Activated CD4-positive, alpha-beta T cell treated with anti-CD3 and anti-CD28 coated beads, Interleukin-10, Interleukin-2, amounts not matched to agents 100 ng/mL and 50 ng/mL, durations not matched to agents 16 hours and 8 hours (primary cell): ENCODE results near the gene ERLEC1.
A peak's percentile ranks its signal among the peaks of the same experiment; 100 is the strongest.
"Not testable (repeated sequence)": the region's sequence is repeated elsewhere in the genome, so short reads cannot be mapped to it uniquely, and the experiment has no call there.

Experiments used
- DNase-seq: peaks from one replicate; pipeline ENCODE4 v3.0.0-alpha.2; 2020

The ERLEC1 gene

DNA sequence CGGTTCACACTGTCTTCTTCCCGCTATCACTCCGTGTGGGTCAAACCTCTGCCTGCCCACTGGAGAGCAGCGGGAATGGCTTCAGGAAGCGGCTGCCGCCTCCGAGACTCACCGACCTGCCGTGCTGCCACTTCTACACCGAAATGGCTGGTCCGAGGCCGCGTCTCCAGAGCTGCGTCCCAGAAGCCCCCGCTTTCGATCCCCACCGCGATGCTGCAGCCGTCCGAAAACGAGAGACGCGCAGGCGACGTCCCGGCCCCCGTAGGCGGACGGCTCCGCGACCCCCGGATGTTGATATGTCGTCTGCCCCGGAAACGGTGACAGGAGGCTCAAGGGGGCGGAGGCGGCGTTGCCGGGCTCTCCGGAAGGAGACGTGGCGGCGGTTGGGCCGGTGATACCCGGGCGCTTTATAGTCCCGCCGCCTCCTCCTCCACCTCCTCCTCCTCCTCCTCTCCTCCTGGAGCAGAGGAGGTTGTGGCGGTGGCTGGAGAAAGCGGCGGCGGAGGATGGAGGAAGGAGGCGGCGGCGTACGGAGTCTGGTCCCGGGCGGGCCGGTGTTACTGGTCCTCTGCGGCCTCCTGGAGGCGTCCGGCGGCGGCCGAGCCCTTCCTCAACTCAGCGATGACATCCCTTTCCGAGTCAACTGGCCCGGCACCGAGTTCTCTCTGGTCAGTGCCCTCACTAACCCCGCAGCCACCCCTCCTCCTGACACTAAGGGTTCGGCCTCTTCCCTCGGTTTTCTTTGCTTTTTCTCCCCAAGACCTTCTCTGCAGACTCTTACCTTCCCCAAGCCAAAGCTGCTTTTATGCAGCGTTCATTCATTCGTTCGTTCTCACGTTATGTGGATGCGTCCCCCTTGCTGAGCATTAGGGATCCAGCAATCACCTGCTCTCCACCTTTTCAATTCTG is at the start of gene ERLEC1, which contains the start of gene ASB3:
ERLEC1 (plus strand) TSS at position 340 of the 909 bp plus-strand sequence; CDS start at position 507, 167 bp downstream.
ASB3 (minus strand) TSS at position 249 of the 909 bp plus-strand sequence. CDS start 21,381 bp downstream, outside the sequence.
- peak; percentile 95 for DNase-seq

- DNase-seq, result no peak
These were observed 49.8 kb upstream of the ERLEC1 start for GRCh38 chr2:53737091-53737490.

DNA sequence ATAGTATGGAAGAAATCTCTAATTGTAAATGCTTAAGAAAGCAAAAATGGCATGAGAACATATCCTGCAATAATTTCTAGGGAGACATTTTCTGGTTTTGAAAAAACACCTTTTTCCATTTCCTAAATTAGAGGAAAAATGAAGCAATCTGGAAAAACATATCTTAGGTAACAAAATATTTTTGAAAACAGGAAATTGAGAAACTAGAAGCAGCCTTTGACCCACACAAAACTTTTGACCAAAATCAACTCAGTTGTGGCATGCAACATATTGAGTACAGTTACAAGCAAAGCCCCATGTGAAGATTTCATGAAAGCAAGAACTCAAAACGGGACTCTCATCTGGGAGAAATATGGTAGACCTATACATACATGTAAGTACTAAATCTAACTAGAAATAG is 47.8 kb upstream of the ERLEC1 start:
- no peak for DNase-seq

DNA sequence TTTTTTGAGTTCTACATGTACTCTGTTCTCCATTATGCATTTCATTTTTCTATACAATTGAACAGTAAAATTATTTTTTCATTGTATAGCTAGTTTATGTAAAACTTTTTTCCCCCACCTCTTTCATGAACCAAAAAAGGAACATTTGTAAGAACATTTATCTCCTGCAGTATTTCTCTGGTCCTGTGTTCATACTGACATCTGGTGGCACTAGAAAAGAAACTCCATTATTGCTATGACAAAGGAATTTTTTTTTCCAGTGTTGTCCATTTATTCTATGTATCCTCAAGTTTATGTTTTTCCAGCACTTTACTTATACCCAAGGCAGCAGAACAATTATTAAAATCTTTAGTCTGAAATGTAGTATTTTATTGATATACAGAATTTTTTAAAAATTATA is 46.7 kb upstream of the ERLEC1 start:
- no peak for DNase-seq

DNA sequence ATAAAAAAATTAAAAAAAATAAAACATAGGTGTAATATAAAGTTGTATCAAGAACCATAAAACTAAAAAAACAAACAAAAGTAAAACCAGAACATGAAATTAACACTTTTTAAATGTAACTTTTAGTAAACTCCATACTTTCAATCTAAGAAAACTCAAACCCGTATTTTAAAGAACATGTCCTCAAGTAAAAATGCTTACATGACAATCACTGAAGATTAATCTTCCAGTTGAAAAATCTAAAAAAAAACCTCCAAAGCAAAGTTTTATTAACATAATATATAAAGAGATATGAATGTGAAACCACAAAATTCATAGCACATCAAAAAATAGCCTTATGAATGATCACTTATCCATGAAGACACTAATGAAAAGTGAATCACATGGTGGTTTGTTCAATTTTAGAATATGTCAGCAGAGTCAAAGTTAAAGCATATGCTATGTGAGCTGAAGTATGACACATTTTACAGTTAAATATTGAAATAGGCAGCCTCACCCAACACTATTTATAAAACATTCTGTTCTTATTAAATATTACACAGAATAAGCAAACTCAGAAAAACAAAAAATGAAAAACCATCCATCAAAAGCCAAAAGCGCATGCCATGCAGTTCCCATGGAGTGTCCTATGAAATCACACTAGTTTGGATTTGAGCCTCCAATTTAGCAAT is 42.3 kb upstream of the ERLEC1 start:
- DNase-seq, result no peak

- no peak for DNase-seq
These were observed 36.6 kb upstream of the ERLEC1 start for GRCh38 chr2:53750041-53750768.

DNA sequence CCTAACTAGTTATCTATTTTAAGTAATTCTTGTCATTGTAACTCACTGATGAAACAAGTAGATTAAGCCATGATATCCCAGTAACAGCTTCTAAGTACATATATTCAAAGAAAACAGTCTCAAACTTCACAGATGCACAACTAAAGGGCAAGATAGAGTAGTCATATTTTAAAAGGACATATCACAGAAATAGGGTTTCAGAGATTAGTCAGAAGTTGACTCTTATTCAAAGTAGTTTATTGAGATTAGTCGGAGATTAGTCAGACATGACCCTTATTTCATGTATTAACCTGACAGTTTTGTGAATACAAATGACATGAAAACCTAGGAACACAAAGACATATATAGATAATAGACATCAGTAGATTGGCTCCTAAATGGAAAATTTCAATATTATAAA is 35.1 kb upstream of the ERLEC1 start:
- DNase-seq, result peak; percentile 78

DNA sequence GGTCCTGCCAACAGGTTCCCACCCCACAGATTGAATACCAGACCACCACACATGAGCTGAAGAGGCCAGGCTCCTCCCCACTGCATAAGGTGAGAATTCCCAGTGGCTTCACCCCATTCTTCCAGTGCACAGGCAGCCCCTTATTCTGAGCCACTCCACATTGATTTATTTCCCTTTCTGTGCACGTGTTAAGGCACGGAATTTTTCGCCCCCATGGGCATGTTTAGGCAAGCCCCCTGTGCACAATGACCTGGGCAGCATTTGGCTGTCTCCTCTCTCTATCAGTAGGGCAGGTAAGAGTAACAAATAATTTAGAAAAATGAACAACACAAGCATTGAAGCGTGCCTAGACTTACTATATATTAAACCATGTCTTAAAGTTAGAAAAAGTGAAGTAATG is 34.5 kb upstream of the ERLEC1 start:
- no peak for DNase-seq

- DNase-seq, result peak; percentile 61
These were observed 33.8 kb upstream of the ERLEC1 start for GRCh38 chr2:53753041-53753440.

DNA sequence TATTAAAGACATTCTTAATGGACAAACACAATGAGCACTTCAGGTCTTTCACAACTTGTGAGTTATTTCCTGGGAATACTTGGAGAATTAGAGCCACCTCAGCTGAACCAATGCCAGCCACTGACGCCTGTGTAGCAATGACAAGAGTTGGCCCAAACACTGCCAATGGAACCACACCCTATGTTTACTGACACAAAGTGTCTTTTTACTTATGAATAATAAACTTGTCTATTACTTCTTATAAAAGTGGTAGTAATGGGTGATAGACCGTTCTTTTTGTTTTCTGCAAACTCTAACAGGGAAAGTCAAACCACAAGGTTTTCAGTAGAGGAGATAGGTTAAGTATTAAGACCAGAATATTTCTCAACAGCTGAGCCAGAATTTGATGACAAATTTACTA is 31.7 kb upstream of the ERLEC1 start:
- no peak for DNase-seq

DNA sequence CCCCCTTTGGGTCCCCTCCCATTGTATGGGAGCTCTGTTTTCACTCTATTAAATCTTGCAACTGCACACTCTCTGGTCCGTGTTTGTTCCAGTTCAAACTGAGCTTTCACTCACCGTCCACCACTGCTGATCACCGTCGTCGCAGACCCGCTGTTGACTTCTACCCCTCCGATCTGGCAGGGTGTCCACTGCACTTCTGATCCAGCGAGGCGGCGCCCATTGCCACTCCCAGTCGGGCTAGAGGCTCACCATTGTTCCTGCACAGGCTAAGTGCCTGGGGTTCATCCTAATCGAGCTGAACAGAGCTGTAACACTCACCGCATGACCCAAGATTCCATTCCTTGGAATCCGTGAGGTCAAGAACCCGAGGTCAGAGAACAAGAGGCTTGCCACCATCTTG is 30.2 kb upstream of the ERLEC1 start:
- no peak for DNase-seq

- not testable (repeated sequence) for DNase-seq
These were observed 29.6 kb upstream of the ERLEC1 start for GRCh38 chr2:53757206-53757605.

DNA sequence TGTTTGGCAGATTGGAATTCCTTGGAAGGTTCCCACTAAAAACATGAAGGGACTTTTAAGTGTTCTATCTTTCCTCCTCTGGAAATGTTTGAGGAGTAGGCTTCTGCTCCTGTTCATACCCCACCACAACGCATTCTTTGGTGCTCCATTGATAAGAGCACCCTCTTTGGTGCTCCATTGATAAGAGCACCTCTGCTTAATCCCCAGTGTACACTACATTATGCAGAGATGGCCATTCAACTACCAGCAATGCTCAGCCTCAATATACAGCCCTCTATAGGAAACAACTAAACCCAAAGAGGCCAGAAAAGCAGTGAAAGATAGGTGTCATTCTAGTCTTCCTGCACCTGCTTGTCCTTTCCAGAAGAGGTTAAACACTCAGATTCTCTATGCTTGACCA is 21.1 kb upstream of the ERLEC1 start:
- DNase-seq, result no peak

- DNase-seq, result peak; percentile 92
These were observed 19.2 kb upstream of the ERLEC1 start, which contains the start of gene CHAC2 for GRCh38 chr2:53767405-53768241. CHAC2 (plus strand) TSS chr2:53767804; CDS start chr2:53767887, 83 bp downstream.

GRCh38 chr2:53768242-53768542 is 18.7 kb upstream of the ERLEC1 start:
- peak; percentile 66 for DNase-seq

GRCh38 chr2:53769318-53769945 is 17.4 kb upstream of the ERLEC1 start:
- DNase-seq, result no peak

GRCh38 chr2:53770264-53770663 is 16.6 kb upstream of the ERLEC1 start:
- DNase-seq, result peak; percentile 45

GRCh38 chr2:53777134-53777533 is 9.7 kb upstream of the ERLEC1 start:
- no peak for DNase-seq

DNA sequence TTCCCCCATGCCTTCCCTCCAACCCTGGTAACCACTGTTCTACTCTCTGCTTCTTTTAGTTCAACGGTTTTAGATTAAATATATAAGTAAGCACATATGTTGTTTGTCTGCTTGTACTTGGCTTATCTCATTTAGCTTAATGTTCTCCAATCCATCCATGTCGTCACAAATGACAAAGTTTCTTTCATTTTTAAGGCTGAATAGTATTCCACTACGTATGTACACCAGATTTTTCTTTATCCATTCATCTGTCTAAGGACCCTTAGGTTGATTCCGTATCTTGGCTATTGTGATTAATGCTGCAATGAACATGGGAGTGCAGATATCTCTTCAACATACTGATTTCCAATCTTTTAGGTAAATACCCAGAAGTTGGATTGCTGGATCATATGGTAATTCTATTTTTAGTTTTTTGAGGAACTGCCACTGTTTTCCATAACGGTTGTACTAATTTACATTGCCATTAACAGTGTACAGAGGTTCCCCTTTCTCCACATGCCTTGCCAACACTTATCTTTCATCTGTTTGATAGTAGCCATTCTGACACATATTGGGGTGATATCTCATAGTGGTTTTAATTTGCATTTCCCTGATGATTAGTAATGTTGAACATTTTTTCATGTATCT is 8.2 kb upstream of the ERLEC1 start:
- DNase-seq, result no peak

DNA sequence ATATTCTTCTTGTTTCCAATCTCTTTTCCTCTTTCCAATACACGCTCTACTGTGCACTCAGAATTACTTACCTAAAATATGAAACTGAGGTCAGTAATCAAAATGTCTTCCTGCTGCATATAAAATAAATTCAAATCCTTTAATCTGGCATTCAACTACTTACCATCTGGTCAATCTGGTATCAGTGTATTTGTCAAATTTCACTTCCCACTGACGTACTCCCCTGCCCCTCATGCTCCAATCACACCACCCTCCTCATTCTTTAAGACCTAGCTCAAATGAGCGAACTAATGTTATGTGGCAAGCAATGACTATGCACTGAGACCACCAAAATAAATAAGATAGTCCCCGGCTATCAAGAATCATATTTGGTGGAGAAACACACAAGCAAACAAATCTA is 6.8 kb upstream of the ERLEC1 start:
- no peak for DNase-seq

DNA sequence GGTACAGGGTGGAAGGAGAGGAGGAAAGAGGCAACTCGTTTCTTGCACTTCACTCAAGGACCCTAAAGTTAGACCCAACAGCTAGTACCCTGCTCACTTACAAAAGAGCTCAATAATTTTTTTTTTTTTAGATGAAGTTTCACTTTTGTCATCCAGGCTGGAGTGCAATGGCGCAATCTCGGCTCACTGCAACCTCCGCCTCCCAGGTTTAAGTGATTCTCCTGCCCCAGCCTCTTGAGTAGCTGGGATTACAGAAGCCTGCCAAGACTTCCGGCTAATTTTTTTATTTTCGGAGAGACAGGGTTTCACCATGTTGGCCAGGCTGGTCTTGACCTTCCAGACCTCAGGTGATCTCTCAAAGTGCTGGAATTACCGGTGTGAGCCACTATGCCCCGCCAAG is 4.2 kb upstream of the ERLEC1 start:
- DNase-seq, result no peak

- no peak for DNase-seq
These were observed 2.4 kb upstream of the ERLEC1 start for GRCh38 chr2:53784436-53784835.
